ENCODE data around the gene NANP.
A peak's percentile ranks its signal among the peaks of the same experiment; 100 is the strongest.
"Not testable (repeated sequence)": the region's sequence is repeated elsewhere in the genome, so short reads cannot be mapped to it uniquely, and the experiment has no call there.

NANP gene

DNA sequence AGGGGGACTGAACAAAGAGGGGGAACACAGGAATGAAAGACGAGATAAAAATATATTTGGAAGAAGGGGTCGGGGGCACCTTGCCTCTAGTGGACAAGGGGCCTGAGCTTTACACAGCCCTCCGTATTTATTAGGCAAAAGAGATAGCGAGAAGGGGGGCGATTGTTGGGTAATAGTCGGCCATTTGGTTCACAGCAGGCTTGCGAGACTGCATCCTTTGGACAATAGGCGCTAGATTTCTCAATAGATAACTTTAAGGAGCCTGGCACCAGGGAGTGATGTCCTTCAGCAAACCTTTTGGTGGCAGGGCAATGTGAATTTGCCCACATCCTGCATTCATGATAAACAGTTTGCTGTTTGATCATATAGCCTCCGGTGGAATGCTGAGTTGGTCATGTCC lies 3.0 kb upstream of the NANP start:
- no peak overlapping the region for H3K4me3 Mint-ChIP-seq
- peaks cover 27% of the 10 kb centered on the region for H3K36me3 Mint-ChIP-seq (ENCODE audit: low read depth)
- H3K4me1 Mint-ChIP-seq (ENCODE audit: low read depth), result peaks cover 26% of the 10 kb centered on the region
- no peak overlapping the region for H3K27ac Mint-ChIP-seq
- H3K9me3 Mint-ChIP-seq, result peaks cover 2% of the 10 kb centered on the region
- H3K27me3 Mint-ChIP-seq, result no peaks in the 10 kb centered on the region
- no peak for DNase-seq

- no peaks in the 10 kb centered on the region for H3K27me3 Mint-ChIP-seq
- no peak for DNase-seq
- peaks cover 38% of the 10 kb centered on the region for H3K36me3 Mint-ChIP-seq (ENCODE audit: low read depth)
- peaks cover 25% of the 10 kb centered on the region for H3K4me1 Mint-ChIP-seq (ENCODE audit: low read depth)
- H3K27ac Mint-ChIP-seq, result peak overlapping the region; percentile 98
- H3K9me3 Mint-ChIP-seq, result peaks cover 2% of the 10 kb centered on the region
- H3K4me3 Mint-ChIP-seq, result peak overlapping the region; percentile 87
These were observed 706 bp upstream of the NANP start for GRCh38 chr20:25624500-25624939.

DNA sequence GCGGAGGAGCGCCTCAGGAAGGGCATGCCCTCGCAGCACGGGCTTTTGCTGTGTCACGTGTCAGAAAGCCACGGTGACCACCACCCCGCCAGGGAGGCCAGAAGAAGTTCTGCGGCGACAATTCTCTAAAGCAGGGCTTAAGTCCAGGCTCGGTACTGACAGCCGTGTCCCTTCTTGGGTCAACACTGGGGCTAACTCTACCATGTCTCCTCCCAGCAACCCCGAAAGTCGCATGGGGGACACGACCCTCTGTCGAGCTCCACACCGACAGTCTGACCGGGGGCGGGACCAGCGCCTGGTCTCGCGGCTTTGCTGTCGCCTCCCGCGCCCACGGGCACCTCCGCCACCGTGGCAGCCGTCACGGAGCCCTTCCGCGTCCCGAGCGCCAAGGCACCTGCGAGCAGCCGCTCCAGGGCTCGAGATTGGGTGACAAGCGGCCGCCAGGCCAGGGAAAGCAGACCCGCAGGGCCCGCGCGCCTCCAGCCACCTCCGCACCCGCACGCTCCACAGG lies 534 bp downstream of the NANP start:
- H3K4me3 Mint-ChIP-seq, result peak overlapping the region; percentile 87
- peaks cover 25% of the 10 kb centered on the region for H3K4me1 Mint-ChIP-seq (ENCODE audit: low read depth)
- H3K27ac Mint-ChIP-seq, result peak overlapping the region; percentile 98
- DNase-seq, result peak; percentile 64
- H3K9me3 Mint-ChIP-seq, result peaks cover 2% of the 10 kb centered on the region
- no peaks in the 10 kb centered on the region for H3K27me3 Mint-ChIP-seq
- H3K36me3 Mint-ChIP-seq (ENCODE audit: low read depth), result peaks cover 42% of the 10 kb centered on the region

- Mint-ChIP-seq H3K27ac (peak overlapping the region; percentile 98), H3K4me3 (peak overlapping the region; percentile 87), H3K4me1 (ENCODE audit: low read depth) (peaks cover 25% of the 10 kb centered on the region), H3K27me3 (no peaks in the 10 kb centered on the region), H3K9me3 (no peaks in the 10 kb centered on the region), H3K36me3 (ENCODE audit: low read depth) (peaks cover 37% of the 10 kb centered on the region)
- DNase-seq, result no peak
These were observed 1.2 kb downstream of the NANP start for GRCh38 chr20:25622450-25623224.

GRCh38 chr20:25622049-25622448 lies 1.8 kb downstream of the NANP start:
- no peaks in the 10 kb centered on the region for H3K9me3 Mint-ChIP-seq
- no peak for DNase-seq
- no peaks in the 10 kb centered on the region for H3K27me3 Mint-ChIP-seq
- peaks cover 35% of the 10 kb centered on the region for H3K36me3 Mint-ChIP-seq (ENCODE audit: low read depth)
- H3K27ac Mint-ChIP-seq, result no peak overlapping the region
- peaks cover 25% of the 10 kb centered on the region for H3K4me1 Mint-ChIP-seq (ENCODE audit: low read depth)
- peak overlapping the region; percentile 87 for H3K4me3 Mint-ChIP-seq

DNA sequence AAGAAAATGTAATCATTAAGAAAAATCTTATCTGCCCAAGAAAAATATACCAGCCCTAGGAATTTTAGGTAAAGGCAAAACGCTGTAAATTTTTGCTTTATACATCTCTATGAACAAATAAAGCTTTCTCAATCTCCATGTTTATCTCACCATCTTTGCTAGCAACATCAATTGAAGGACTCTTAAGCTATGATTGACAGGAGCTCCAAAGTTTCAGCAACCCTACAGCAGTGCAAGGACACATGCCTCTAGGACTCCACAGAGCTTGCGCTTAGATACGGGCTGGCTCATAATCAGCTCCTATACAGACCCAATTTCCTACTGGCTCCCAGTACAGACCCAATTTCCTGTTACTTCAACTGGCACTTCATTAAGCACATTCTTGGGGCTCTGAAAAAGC lies 4.3 kb downstream of the NANP start:
- H3K4me1 Mint-ChIP-seq (ENCODE audit: low read depth), result peaks cover 21% of the 10 kb centered on the region
- H3K36me3 Mint-ChIP-seq (ENCODE audit: low read depth), result peaks cover 54% of the 10 kb centered on the region
- H3K4me3 Mint-ChIP-seq, result no peak overlapping the region
- H3K27me3 Mint-ChIP-seq, result no peaks in the 10 kb centered on the region
- no peaks in the 10 kb centered on the region for H3K9me3 Mint-ChIP-seq
- no peak for DNase-seq
- H3K27ac Mint-ChIP-seq, result no peak overlapping the region

- H3K4me3 Mint-ChIP-seq, result no peak overlapping the region
- no peak overlapping the region for H3K27ac Mint-ChIP-seq
- no peaks in the 10 kb centered on the region for H3K9me3 Mint-ChIP-seq
- no peaks in the 10 kb centered on the region for H3K27me3 Mint-ChIP-seq
- no peak for DNase-seq
- H3K4me1 Mint-ChIP-seq (ENCODE audit: low read depth), result peaks cover 2% of the 10 kb centered on the region
- H3K36me3 Mint-ChIP-seq (ENCODE audit: low read depth), result peaks cover 20% of the 10 kb centered on the region
These were observed 15.0 kb downstream of the NANP start for GRCh38 chr20:25608774-25609173.

DNA sequence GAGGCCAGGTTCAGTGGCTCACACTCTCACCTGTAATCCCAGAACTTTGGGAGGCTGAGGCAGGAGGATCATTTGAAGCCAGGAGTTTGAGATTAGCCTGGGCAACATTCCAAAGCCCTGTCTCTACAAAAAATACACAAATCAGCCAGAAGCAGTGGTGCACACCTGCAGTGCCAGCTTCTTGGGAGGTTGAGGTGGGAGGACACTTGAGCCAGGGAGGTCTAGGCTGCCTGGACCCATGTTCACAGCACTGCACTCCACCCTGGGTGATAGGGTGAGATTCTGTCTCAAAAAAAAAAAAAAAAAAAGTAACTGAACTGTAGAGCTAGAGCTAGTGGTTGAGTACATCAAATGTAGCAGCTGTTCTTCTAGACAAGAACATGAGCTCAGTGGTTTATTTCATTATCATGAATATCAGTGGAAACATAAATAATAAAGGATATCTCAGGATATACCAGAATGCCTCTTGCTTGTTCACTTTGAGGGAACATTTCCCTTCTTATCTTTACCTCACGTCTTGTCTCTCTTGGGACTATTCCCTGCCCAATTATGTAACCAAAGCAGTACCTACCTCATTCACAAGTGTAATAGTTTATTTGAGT lies 17.6 kb downstream of the NANP start:
- H3K27me3 Mint-ChIP-seq, result peaks cover 2% of the 10 kb centered on the region

DNA sequence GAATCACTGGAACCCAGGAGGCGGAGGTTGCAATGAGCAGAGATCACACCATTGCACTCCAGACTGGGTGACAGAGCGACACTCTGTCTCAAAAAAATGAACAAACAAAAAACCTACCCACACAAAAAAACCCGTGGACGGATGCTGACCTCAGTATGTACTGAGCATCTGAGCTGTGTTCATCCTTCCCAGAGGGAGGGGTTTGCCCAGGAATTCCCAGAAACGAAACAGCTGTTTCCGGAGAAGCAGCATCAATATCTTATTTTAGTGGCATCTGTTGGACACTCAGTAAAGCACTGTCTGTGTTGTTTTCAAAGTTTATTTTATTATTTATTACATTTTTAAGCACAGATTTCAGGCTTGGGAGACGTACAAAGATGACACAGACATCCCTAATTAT lies 18.7 kb downstream of the NANP start:
- peaks cover 3% of the 10 kb centered on the region for H3K36me3 Mint-ChIP-seq (ENCODE audit: low read depth)
- H3K4me1 Mint-ChIP-seq (ENCODE audit: low read depth), result peaks cover 7% of the 10 kb centered on the region
- no peaks in the 10 kb centered on the region for H3K9me3 Mint-ChIP-seq
- no peak overlapping the region for H3K27ac Mint-ChIP-seq
- H3K4me3 Mint-ChIP-seq, result no peak overlapping the region
- DNase-seq, result no peak
- peaks cover 2% of the 10 kb centered on the region for H3K27me3 Mint-ChIP-seq

More for the DNA sequence above, 17.6 kb downstream of the NANP start:
- no peak for DNase-seq
- H3K4me3 Mint-ChIP-seq, result no peak overlapping the region
- H3K4me1 Mint-ChIP-seq (ENCODE audit: low read depth), result peaks cover 8% of the 10 kb centered on the region
- no peaks in the 10 kb centered on the region for H3K9me3 Mint-ChIP-seq
- peaks cover 5% of the 10 kb centered on the region for H3K36me3 Mint-ChIP-seq (ENCODE audit: low read depth)
- H3K27ac Mint-ChIP-seq, result no peak overlapping the region

DNA sequence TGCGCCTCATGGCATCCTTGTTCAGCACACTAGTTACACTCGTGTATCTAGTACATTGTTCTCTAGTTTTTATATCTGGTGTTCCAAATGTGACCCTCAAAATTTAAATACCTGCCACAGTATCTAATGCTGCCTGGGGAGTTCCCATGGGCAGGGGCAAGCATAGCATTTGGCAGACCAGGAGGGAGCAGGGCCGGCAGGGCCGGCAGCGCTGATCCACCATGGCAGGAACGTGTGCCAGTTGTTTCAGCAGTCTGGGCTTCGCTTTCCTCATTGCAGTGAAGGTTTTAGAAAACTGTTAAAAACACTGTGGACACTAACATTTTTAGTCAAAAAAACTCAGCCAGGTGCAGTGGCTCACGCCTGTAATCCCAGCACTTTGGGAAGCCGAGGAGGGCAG lies 19.2 kb downstream of the NANP start:
- no peaks in the 10 kb centered on the region for H3K9me3 Mint-ChIP-seq
- no peak for DNase-seq
- H3K27ac Mint-ChIP-seq, result no peak overlapping the region

DNA sequence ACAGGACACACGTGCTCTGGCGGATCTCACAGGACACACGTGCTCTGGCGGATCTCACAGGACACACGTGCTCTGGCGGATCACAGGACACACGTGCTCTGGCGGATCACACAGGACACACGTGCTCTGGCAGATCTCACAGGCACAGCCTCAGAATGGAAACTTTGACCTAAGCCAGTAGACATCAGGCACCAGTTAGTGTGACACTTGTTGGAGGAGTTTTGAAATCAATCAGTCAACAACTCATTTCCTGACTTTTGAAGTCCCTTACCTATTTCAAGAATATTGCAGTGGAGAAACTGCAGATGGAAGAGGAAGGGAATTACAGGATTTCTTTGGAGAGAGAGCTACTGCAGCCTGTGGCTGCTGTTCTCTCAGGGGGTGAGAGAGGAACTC lies 20.9 kb downstream of the NANP start:
- not testable (repeated sequence) for H3K27ac Mint-ChIP-seq; H3K27me3 Mint-ChIP-seq; H3K9me3 Mint-ChIP-seq; H3K36me3 Mint-ChIP-seq (ENCODE audit: low read depth); DNase-seq; H3K4me3 Mint-ChIP-seq; H3K4me1 Mint-ChIP-seq (ENCODE audit: low read depth)

More for the DNA sequence above, 19.2 kb downstream of the NANP start:
- H3K4me3 Mint-ChIP-seq, result no peak overlapping the region
- H3K4me1 Mint-ChIP-seq (ENCODE audit: low read depth), result peaks cover 6% of the 10 kb centered on the region
- H3K36me3 Mint-ChIP-seq (ENCODE audit: low read depth), result peaks cover under 1% of the 10 kb centered on the region
- H3K27me3 Mint-ChIP-seq, result peaks cover 2% of the 10 kb centered on the region

- not testable (repeated sequence) for H3K9me3 Mint-ChIP-seq; H3K4me1 Mint-ChIP-seq (ENCODE audit: low read depth); H3K4me3 Mint-ChIP-seq; H3K27ac Mint-ChIP-seq; H3K27me3 Mint-ChIP-seq; DNase-seq; H3K36me3 Mint-ChIP-seq (ENCODE audit: low read depth)
These were observed 21.5 kb downstream of the NANP start for GRCh38 chr20:25602191-25602913.

DNA sequence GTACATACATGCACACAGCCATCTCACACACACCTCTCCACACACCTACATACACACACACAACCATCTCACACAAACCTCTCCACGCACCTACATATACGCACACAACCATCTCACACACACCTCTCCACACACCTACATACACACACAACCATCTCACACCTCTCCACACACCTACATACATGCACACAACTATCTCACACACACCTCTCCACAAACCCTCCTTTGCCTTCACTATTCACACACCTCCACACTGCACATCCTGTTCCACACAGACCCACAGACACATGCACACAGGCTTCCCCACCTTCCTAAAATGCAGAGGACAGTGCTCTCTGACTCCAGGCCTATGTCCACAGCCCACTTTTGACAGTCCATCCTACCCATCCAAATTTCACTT lies 22.2 kb downstream of the NANP start:
- Mint-ChIP-seq H3K27ac (no peak overlapping the region), H3K9me3 (no peaks in the 10 kb centered on the region), H3K4me3 (no peak overlapping the region), H3K36me3 (ENCODE audit: low read depth) (no peaks in the 10 kb centered on the region), H3K27me3 (peaks cover 2% of the 10 kb centered on the region), H3K4me1 (ENCODE audit: low read depth) (peaks cover 6% of the 10 kb centered on the region)
- no peak for DNase-seq

- H3K36me3 Mint-ChIP-seq (ENCODE audit: low read depth), result no peaks in the 10 kb centered on the region
- no peak overlapping the region for H3K4me3 Mint-ChIP-seq
- peaks cover 6% of the 10 kb centered on the region for H3K4me1 Mint-ChIP-seq (ENCODE audit: low read depth)
- no peaks in the 10 kb centered on the region for H3K9me3 Mint-ChIP-seq
- DNase-seq, result no peak
- H3K27ac Mint-ChIP-seq, result no peak overlapping the region
- H3K27me3 Mint-ChIP-seq, result peaks cover 2% of the 10 kb centered on the region
These were observed 23.2 kb downstream of the NANP start for GRCh38 chr20:25600632-25601031.

Measured in activated T-cell treated with anti-CD3 and anti-CD28 coated beads, Interleukin-2, amount 50 U/mL, for 24 hours (primary cell).